ENCODE results near the gene CHST4.

DNA sequence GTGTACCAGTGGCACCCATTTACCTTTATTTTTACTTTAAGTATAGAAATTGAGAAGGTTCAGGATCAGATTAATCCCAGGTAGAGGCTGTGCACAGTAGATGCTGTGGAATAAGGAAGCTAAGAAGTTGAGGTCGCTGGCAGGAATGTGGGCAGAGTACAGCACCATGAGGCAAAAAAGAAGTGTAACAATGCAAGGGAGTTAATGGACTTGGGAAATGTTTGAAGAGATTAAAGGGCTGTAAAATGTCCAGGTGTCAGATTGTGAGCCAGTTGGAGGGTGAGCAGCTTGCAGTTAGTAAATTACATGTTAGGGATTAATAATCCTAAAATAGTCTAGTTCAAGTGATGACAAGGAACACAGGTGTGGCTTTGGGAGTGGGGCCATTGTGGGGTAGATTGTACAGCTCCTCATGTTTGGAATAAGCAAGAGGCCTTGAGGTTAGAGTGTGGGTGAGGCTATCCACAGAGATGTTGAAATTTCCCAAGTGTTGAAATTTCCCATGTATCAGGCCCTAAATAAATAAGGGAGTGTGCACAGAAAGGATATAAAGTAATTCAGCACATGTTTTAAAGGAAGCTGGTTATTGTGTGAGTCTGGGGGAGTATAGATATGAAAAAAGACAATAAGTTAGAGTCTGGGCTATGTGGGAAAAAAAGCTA lies 29.1 kb downstream of the CHST4 start:
- TF ChIP-seq, protein P1, sequence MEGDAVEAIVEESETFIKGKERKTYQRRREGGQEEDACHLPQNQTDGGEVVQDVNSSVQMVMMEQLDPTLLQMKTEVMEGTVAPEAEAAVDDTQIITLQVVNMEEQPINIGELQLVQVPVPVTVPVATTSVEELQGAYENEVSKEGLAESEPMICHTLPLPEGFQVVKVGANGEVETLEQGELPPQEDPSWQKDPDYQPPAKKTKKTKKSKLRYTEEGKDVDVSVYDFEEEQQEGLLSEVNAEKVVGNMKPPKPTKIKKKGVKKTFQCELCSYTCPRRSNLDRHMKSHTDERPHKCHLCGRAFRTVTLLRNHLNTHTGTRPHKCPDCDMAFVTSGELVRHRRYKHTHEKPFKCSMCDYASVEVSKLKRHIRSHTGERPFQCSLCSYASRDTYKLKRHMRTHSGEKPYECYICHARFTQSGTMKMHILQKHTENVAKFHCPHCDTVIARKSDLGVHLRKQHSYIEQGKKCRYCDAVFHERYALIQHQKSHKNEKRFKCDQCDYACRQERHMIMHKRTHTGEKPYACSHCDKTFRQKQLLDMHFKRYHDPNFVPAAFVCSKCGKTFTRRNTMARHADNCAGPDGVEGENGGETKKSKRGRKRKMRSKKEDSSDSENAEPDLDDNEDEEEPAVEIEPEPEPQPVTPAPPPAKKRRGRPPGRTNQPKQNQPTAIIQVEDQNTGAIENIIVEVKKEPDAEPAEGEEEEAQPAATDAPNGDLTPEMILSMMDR (IDR thresholded peaks at IDR 0.05), result no peak
- TF ChIP-seq POLR2A (IDR thresholded peaks at IDR 0.05), result no peak
